ENCODE results near the gene YIF1B. TPM values are rescaled to one million over a fixed set of nuclear protein-coding genes. Genes with fewer than 3 reads are reported as not detected.

YIF1B gene
- total and polyA plus RNA-seq, 2 of the 4 experiments (the other 2 are of a cell fraction), result 72.2 to 165 TPM

DNA sequence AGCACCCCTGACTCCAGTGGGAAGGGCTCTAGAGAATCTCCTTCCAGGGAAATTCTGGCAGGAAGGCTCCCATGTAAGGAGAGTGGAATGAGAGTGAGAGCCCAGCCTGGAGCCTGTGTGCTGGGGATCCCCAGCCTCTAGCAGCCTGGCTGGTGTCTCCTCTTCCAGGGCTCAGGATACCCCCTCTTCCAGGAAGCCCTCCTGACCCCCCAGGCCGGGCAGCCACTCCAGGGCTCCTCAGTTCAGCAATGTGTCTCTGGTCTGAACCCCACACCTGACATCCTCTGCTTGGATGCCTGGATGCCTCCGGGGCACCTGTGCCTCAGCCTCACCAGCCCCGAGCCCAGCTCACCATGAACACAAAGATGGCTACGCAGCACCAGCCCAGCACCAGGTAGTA, 8.7 kb downstream of the YIF1B start:
- Histone ChIP-seq H3K9me1 (ENCODE audit: insufficient read depth, low read length) (peaks cover 3% of the 10 kb centered on the region), H2BK15ac (ENCODE audit: low read depth, low read length) (no peak overlapping the region), H2AFZ (replicated peaks; ENCODE audit: low read length, poor library complexity) (no peak overlapping the region), H3K9me3 (ENCODE audit: control insufficient read depth, insufficient read depth, low read length) (no peaks in the 10 kb centered on the region), H3K4ac (ENCODE audit: low read depth, low read length) (no peak overlapping the region), H3K4me2 (ENCODE audit: low read depth, low read length) (no peak overlapping the region), H3K4me3 (ENCODE audit: insufficient read depth, low read depth, low read length) (no peak overlapping the region), H3K79me1 (ENCODE audit: low read depth in 1 of 2, low read length in 2 of 2) (peaks cover 7 to 28% of the 10 kb centered on the region in 2 experiments), H4K8ac (ENCODE audit: low read depth in 2 of 2, low read length in 2 of 2) (no peak overlapping the region), H4K5ac (ENCODE audit: low read depth, low read length) (no peak overlapping the region), H4K20me1 (ENCODE audit: insufficient read depth, low read length) (peaks cover 4% of the 10 kb centered on the region; the same call in 1 of the 2 replicates), H3K36me3 (ENCODE audit: control insufficient read depth, insufficient read depth, low read length) (peaks cover 30% of the 10 kb centered on the region), H3K4me1 (ENCODE audit: control insufficient read depth, insufficient read depth, low read length) (0 out of 2 replicates have a peak, but pooled peaks cover 2% of the 10 kb centered on the region), H3K27me3 (ENCODE audit: control insufficient read depth, insufficient read depth, low read length) (no peaks in the 10 kb centered on the region), H4K91ac (ENCODE audit: insufficient read depth, low read depth, low read length) (no peak overlapping the region), H2BK5ac (ENCODE audit: low read depth, low read length, poor library complexity, severe bottlenecking) (no peak overlapping the region), H3K9ac (ENCODE audit: low read depth, low read length) (no peak overlapping the region), H3K14ac (replicated peaks; ENCODE audit: low read depth, low read length) (no peak overlapping the region), H2AK9ac (replicated peaks; ENCODE audit: low read depth, low read length, poor library complexity) (no peak overlapping the region), H3K56ac (ENCODE audit: extremely low read depth, insufficient read depth, low read length) (no peak overlapping the region), H3K23ac (ENCODE audit: low read depth, low read length) (no peak overlapping the region), H3K27ac (ENCODE audit: insufficient read depth, low read length) (no peak overlapping the region), H2BK20ac (ENCODE audit: low read depth, low read length) (no peak overlapping the region), H2AK5ac (ENCODE audit: low read depth, low read length) (no peak overlapping the region), H2BK120ac (ENCODE audit: low read depth, low read length) (no peak overlapping the region), H3K18ac (ENCODE audit: low read depth, low read length) (no peak overlapping the region)
- no TSS peak for BruUV-seq (replicated peaks)
- ChIA-PET CTCF (no interaction called here), POLR2A (ENCODE audit: unreplicated experiment) (no interaction called here)
- intact Hi-C loops (cut with micrococcal nuclease), result no loop called here
- 88% methylated on average over 1 of the region's 4 CpGs; no CpG with 5 or more reads in 1 of the 2 experiments for WGBS, 2 experiments (ENCODE audit: extremely low coverage in 2 of 2, insufficient read length in 1 of 2)
- dilution Hi-C loops (cut with HindIII; ENCODE audit: low sequenced_read_pairs, unreplicated experiment), result no loop called here
- no peak for TF ChIP-seq RAD21 (IDR thresholded peaks at IDR 0.05; ENCODE audit: low read length)
- no peak for TF ChIP-seq POLR2A (IDR thresholded peaks at IDR 0.05; ENCODE audit: low read depth, low read length)
- in situ Hi-C loops (cut with MboI; ENCODE audit: low sequenced_read_pairs), result no loop called here
- ATAC-seq (ENCODE audit: low read depth), result no peak
- DNase-seq, result no peak
